AG20443 (cell line): ENCODE data around the gene PARD3.
A peak's percentile ranks its signal among the peaks of the same experiment; 100 is the strongest.
"Not testable (repeated sequence)": the region's sequence is repeated elsewhere in the genome, so short reads cannot be mapped to it uniquely, and the experiment has no call there.

Experiments
- DNase-seq: peaks from one replicate; pipeline ENCODE4 v3.0.0; 2012; ENCODE audit warnings: low spot score, mixed read lengths

PARD3 gene

DNA sequence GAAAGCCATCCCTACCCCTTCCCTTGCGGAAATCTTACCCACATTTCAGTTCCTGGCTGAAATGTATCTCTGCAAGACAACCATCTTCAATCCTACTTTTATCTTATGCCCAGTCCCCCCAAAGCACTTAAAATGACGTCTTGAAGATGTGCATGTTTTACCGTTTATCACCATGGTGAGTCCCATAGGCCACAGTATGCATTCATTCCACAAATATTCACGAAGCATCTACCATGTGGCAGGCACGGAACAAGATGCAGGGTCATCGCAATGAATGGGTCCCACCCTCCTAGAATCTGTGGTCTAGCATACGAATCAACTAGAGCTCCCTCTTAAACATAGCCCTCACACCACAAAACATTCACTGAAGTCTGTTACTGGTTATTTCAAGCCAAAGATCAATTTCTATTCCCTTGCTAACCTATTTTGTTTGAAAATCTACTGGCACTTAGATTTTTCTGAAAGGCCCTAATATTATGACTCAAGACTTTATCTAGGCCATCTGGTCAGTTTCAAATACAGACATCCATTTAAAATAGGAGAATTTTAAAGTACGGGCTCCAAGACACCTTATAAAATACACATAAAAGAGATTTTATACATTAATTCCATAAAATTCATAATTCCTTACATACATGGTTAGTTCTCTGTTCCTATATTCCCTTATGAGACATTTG, 99.4 kb downstream of the PARD3 start:
- no peak for DNase-seq

DNA sequence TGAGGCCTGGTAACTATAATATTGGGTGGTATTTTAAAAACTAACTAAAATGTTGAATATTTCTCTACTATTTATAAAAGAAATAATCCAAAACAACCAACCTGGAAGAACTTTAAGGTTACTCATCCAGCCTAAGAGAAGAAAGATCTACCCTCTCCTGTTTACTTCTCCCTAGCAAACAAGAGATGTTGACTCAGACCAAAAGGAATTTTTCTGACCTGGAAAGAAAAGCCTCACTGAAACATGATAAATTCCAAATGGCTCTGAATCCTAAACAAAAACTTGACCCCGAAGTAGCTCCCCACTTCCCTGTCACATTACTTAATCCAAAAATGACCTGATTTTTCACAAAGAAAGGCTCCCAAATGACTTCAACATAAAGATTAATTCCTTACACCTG, 101.2 kb downstream of the PARD3 start:
- DNase-seq: no peak

- no peak for DNase-seq
Observed at GRCh38 chr10:34711500-34711899, 103.6 kb downstream of the PARD3 start.

- peak; percentile 85 for DNase-seq
Observed at GRCh38 chr10:34710391-34710751, 104.7 kb downstream of the PARD3 start.

DNA sequence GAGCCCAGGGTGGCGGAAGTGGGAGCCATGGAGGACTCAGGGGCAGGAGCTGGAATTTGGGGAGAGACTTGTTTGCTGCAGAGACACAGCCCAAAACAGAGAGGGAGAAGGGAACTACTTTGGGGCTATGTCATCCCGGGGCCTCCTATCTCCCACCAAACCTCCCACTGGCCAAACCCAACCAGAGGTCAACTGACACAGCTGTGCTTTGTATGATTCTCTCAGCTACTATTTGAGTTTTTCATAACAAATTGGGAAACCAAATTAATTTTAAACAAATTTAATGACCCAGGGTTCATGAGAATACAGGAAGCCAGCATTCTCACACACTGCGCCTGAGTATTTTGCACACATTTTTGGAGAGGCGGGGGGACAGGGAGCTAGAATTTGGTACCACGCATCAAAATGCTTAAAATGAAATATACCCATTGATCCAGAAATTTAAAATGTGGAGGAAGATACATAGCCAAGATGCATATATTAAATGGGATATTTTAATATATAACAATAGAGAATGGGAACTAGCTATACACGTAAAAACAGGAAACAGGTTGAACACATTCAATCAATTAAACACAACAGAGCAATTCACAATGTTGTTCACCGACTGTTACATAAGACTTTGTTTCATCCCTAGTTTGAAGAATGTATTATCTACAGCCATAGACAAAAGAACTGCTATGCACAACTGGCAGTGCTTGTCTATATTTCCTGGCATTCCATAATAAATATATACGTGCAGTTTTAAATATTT, 105.3 kb downstream of the PARD3 start:
- DNase-seq: no peak

- DNase-seq: no peak
Observed at GRCh38 chr10:34707656-34708055, 107.4 kb downstream of the PARD3 start.

GRCh38 chr10:34706992-34707391, 108.1 kb downstream of the PARD3 start:
- not testable (repeated sequence) for DNase-seq

- DNase-seq: no peak
Observed at GRCh38 chr10:34706147-34706546, 108.9 kb downstream of the PARD3 start.

GRCh38 chr10:34705563-34705962, 109.5 kb downstream of the PARD3 start:
- DNase-seq: no peak

DNA sequence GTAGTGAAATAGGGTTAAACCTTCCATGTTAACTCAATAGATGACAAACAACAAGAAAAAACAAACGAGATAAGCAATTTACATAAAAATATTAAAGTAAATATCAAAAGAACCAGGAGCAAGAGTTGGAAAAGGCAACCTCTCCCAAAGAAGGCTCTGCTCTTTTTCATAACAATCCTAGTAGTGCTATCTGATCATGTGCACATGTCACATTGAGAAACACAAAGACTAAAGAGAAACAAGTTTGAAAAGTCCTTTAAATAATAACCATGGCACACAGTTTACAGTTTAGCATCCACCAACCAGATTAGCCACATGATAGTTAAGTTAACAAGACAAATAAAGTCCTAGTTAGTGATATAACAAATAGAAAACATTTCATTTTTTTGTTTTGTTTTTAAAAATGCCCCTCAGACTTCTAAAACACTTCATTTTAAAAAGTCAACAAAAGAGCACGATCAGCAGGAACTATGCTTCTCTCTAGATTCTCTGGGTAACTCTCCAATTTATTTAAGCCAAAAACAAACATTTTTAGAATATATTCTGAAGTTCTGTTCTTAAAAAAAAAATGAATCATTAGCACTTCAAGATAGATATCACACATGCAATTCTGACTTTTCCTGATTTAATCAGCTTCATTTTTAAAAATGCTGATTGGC, 110.4 kb downstream of the PARD3 start:
- no peak for DNase-seq

DNA sequence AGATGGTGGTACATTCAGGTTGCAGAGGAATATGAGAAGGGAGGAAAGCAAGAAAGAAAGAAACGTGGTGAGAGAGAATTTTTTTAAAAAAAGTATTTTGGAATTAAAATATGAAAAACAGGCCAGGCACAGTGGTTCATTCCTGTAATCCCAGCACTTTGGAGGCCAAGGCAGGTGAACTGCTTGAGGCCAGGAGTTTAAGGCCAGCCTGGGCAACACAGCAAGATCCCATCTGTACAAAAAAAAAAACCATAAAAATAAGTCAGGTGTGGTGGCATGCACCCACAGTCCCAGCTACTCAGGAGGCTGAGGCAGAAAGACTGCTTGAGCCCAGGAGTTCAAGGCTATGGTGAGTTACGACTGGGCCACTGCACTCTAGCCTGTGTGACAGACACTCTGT, 112.1 kb downstream of the PARD3 start:
- no peak for DNase-seq

GRCh38 chr10:34702093-34702937, 112.8 kb downstream of the PARD3 start:
- no peak for DNase-seq

GRCh38 chr10:34701194-34701593, 113.9 kb downstream of the PARD3 start:
- DNase-seq: no peak

DNA sequence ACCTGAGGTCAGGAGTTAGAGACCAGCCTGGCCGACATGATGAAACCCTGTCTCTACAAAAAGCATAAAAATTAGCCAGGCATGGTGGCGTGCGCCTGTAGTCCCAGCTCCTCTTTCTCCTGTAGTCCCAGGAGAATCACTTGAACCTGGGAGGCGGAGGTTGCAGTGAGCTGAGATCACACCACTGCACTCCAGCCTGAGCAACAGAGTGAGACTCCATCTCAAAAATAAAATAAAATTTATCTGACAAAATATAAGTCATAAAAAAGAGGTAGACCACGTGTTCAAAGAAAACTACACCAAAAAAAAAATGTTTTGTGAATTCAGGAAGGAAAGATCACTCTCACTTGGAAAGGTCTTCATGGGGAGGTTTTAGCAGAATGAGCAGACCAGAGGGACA, 114.3 kb downstream of the PARD3 start:
- DNase-seq: not testable (repeated sequence)

GRCh38 chr10:34699904-34700517, 115.1 kb downstream of the PARD3 start:
- DNase-seq: no peak

GRCh38 chr10:34698979-34699378, 116.1 kb downstream of the PARD3 start:
- DNase-seq: peak; percentile 59

DNA sequence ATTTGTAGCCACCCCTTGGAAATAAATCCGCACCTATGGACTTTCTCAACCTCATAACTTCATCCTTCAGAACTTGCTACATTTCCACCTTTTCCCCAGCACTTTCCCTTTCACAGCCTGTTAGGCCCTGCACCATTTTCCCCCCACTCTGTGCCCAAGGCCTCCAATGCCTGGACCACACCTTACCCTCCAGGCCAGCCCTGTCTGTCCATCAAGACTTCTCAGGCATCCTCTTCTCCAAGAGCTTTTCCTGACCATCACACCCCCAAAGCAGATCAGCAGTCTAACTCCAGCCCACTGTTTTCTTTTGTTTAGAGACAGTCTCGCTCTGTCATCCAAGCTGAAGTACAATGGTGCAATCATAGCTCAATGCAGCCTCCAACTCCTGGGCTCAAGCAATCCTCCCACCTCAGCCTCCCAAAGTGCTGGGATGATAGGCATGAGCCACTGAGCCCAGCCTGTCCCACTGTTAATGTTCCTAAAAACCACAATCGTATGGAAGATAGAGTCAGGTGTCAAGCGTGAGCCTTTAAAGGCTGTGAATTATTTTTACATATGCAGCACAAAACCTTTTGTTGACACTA, 116.8 kb downstream of the PARD3 start:
- no peak for DNase-seq

GRCh38 chr10:34697351-34698247, 117.5 kb downstream of the PARD3 start:
- DNase-seq: no peak

GRCh38 chr10:34696423-34696822, 118.7 kb downstream of the PARD3 start:
- DNase-seq: peak; percentile 55

DNA sequence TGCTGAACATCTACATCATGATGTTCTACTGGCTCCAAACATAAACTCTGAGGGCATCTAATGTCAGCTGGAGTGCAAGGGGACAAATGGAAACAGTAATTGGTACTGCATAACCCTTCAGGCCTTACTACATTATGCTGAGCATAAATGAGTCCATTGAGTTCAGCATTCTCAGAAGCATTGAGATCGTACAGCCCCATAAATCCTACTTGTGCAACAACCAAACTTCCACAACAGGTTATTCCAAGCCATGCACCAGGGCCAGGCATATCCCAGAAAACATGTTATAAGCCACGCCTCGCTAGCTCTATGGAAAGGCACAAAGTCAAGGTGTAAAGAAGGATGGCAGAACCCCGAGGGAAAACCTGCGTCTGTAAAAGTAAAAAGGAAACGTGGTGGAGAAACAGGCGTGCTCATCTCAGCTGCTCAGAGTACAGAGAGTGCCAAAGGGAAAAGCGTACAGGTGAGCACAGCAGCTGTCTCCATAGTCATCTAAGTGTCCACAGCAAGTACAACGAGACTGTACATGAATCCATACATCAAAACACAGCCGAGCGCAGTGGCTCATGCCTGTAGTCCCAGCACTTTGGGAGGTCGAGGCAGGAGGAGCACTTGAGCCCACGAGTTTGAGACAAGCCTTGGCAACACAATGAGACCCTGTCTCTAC, 124.6 kb downstream of the PARD3 start:
- DNase-seq: no peak
